ENCODE measurements around the gene ORAI3. TPM values are rescaled to one million over a fixed set of nuclear protein-coding genes. Genes with fewer than 3 reads are reported as not detected.

Gene ORAI3
- total and polyA plus RNA-seq, 2 of the 13 experiments (the other 11 are each of a cell fraction or from before 2014, with no cell fraction given), result 11.4 to 32.0 TPM

DNA sequence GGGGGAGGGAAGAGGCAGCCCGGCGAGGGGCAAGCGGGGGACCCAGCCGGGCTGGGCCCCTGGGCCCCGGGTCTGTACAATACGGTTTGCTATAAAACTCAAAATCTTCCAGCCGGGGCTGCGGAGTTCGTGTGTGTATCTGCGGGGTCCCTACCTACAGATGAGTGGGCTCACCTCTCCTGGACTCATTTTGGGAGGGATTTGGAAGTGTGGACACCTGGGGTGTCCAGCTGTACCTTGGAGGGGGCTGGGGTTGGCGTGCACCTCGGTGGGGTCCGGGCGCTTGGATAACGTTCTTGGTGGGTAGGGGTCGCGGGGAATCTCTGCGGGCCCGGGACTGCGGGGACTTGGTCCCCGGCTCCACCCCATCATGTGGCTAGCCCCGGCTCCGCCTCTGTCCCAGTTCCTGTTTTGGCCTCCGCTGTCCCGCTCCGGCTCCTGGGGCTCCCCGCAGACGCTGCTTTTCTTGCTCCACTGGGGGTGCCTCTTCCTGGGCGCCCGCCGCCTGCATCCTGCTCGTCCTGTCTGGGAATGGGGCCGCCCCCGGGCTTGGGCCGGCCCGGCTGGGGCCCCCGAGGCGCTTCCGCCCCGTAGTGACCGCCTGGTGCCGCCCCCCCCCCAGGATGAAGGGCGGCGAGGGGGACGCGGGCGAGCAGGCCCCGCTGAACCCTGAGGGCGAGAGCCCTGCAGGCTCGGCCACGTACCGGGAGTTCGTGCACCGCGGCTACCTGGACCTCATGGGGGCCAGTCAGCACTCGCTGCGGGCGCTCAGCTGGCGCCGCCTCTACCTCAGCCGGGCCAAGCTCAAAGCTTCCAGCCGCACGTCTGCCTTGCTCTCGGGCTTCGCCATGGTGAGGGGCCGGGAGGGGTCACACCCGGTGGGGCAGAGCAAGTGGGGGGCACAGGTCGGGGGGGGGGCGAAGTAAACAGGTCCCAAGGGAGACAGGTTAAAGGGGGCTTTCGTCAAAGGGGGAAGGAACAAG lies at the start of gene ORAI3 (continued):
- TF ChIP-seq, protein P1, sequence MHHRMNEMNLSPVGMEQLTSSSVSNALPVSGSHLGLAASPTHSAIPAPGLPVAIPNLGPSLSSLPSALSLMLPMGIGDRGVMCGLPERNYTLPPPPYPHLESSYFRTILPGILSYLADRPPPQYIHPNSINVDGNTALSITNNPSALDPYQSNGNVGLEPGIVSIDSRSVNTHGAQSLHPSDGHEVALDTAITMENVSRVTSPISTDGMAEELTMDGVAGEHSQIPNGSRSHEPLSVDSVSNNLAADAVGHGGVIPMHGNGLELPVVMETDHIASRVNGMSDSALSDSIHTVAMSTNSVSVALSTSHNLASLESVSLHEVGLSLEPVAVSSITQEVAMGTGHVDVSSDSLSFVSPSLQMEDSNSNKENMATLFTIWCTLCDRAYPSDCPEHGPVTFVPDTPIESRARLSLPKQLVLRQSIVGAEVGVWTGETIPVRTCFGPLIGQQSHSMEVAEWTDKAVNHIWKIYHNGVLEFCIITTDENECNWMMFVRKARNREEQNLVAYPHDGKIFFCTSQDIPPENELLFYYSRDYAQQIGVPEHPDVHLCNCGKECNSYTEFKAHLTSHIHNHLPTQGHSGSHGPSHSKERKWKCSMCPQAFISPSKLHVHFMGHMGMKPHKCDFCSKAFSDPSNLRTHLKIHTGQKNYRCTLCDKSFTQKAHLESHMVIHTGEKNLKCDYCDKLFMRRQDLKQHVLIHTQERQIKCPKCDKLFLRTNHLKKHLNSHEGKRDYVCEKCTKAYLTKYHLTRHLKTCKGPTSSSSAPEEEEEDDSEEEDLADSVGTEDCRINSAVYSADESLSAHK (CRISPR knock-in tag; IDR thresholded peaks at IDR 0.05; ENCODE audit: borderline replicate concordance), result no peak
- TF ChIP-seq ZNF777 (CRISPR knock-in tag; IDR thresholded peaks at IDR 0.05), result no peak
- no peak for TF ChIP-seq ZSCAN30 (CRISPR knock-in tag; IDR thresholded peaks at IDR 0.05)
- TF ChIP-seq ADNP (CRISPR knock-in tag; IDR thresholded peaks at IDR 0.05), result no peak; the same call in 1 of the 2 replicates
- no peak for TF ChIP-seq MEIS1 (CRISPR knock-in tag; IDR thresholded peaks at IDR 0.05; ENCODE audit: borderline replicate concordance)
- TF ChIP-seq, protein P2, sequence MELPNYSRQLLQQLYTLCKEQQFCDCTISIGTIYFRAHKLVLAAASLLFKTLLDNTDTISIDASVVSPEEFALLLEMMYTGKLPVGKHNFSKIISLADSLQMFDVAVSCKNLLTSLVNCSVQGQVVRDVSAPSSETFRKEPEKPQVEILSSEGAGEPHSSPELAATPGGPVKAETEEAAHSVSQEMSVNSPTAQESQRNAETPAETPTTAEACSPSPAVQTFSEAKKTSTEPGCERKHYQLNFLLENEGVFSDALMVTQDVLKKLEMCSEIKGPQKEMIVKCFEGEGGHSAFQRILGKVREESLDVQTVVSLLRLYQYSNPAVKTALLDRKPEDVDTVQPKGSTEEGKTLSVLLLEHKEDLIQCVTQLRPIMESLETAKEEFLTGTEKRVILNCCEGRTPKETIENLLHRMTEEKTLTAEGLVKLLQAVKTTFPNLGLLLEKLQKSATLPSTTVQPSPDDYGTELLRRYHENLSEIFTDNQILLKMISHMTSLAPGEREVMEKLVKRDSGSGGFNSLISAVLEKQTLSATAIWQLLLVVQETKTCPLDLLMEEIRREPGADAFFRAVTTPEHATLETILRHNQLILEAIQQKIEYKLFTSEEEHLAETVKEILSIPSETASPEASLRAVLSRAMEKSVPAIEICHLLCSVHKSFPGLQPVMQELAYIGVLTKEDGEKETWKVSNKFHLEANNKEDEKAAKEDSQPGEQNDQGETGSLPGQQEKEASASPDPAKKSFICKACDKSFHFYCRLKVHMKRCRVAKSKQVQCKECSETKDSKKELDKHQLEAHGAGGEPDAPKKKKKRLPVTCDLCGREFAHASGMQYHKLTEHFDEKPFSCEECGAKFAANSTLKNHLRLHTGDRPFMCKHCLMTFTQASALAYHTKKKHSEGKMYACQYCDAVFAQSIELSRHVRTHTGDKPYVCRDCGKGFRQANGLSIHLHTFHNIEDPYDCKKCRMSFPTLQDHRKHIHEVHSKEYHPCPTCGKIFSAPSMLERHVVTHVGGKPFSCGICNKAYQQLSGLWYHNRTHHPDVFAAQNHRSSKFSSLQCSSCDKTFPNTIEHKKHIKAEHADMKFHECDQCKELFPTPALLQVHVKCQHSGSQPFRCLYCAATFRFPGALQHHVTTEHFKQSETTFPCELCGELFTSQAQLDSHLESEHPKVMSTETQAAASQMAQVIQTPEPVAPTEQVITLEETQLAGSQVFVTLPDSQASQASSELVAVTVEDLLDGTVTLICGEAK (IDR thresholded peaks at IDR 0.05), result no peak
- TF ChIP-seq, protein P2 (CRISPR knock-in tag; IDR thresholded peaks at IDR 0.05), result no peak
- TF ChIP-seq, protein P3, sequence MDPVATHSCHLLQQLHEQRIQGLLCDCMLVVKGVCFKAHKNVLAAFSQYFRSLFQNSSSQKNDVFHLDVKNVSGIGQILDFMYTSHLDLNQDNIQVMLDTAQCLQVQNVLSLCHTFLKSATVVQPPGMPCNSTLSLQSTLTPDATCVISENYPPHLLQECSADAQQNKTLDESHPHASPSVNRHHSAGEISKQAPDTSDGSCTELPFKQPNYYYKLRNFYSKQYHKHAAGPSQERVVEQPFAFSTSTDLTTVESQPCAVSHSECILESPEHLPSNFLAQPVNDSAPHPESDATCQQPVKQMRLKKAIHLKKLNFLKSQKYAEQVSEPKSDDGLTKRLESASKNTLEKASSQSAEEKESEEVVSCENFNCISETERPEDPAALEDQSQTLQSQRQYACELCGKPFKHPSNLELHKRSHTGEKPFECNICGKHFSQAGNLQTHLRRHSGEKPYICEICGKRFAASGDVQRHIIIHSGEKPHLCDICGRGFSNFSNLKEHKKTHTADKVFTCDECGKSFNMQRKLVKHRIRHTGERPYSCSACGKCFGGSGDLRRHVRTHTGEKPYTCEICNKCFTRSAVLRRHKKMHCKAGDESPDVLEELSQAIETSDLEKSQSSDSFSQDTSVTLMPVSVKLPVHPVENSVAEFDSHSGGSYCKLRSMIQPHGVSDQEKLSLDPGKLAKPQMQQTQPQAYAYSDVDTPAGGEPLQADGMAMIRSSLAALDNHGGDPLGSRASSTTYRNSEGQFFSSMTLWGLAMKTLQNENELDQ (CRISPR knock-in tag; IDR thresholded peaks at IDR 0.05; ENCODE audit: borderline replicate concordance), result no peak
- TF ChIP-seq ZBTB43 (CRISPR knock-in tag; conservative IDR thresholded peaks at IDR 0.05), result 0 out of 2 replicates have a peak, but pooled peaks have one; percentile 35
